GM19372 (cell line): ENCODE results near the gene CLEC11A.

Experiments
- ATAC-seq: cut with Tn5 transposase; IDR thresholded peaks from one replicate; pipeline ENCODE4 v1.9.1; 2021; ENCODE audit warnings: mild to moderate bottlenecking, low read depth, moderate library complexity; ENCODE audit not compliant: unreplicated experiment

CLEC11A gene

GRCh38 chr19:50703915-50704796, 19.0 kb upstream of the CLEC11A start:
- ATAC-seq, result no peak

DNA sequence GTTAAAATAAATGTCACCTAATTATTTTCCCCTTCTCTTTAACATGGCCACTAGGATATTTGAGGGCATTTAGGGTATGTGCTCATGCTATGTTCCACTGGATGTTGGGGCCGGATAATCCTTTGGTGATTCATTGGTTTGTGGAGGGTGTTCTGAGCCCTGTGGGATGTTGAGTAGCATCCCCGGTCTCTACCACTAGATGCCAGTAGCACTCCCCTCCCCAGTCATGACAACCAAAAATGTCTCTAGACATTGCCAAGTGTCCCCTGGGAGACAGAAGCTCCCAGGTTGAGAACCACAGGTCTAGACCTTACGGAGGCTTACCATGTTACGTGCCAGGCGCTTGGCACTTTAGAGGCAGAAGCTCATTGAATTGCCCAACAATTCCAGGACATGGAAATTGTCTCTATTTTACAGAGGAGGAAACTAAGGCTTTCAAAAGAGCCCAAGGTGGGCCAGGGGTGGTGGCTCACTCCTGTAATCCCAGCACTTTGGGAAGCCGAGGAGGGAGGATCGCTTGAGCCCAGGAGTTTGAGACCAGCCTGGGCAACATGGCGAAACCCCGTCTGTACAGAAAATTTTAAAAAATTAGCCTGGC, 17.6 kb upstream of the CLEC11A start:
- no peak for ATAC-seq

- ATAC-seq, result no peak
Measured at GRCh38 chr19:50706387-50706786, 16.8 kb upstream of the CLEC11A start.

GRCh38 chr19:50708179-50708879, 14.8 kb upstream of the CLEC11A start:
- ATAC-seq, result no peak

- no peak for ATAC-seq
Measured at GRCh38 chr19:50710094-50710493, 13.1 kb upstream of the CLEC11A start.

DNA sequence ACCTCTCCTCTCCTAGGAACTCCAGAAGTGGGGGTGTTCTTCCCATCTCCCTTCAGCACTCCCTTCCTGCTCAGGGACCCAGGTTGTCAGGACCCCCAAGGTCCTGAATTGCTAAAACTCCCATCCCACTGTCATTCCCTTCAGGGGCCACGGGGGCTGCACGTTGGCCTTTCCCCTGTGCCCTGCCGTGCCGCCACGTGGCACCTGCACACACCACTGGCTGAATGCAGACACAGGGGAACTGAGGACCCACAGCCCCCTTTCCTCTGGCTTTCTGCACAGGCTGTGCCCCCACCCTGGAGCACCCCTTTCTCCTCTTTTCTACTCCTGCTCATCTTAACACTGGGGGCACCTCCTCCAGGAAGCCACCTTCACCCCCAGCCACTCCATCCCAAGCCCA, 12.6 kb upstream of the CLEC11A start:
- ATAC-seq, result no peak

GRCh38 chr19:50711196-50711595, 12.0 kb upstream of the CLEC11A start:
- no peak for ATAC-seq

DNA sequence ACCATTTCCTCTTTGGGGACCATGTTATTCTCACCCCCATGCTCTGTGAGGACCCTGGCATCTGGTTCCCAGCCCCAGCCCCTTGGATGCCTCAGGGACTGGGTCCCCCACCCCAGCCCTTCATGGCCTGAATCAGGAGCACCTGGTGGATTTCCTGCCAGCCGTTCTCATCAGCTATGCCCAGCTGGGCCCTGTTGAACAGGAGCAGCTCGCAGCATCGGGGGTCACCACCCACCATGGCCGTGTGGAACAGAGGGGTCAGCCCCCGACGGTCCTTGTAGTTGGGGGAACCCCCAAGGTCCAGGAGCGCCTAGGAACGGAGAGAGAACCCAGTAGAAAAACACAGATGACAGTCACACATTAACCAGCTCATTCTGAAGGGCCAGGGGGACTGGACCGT, 11.4 kb upstream of the CLEC11A start:
- ATAC-seq, result no peak

DNA sequence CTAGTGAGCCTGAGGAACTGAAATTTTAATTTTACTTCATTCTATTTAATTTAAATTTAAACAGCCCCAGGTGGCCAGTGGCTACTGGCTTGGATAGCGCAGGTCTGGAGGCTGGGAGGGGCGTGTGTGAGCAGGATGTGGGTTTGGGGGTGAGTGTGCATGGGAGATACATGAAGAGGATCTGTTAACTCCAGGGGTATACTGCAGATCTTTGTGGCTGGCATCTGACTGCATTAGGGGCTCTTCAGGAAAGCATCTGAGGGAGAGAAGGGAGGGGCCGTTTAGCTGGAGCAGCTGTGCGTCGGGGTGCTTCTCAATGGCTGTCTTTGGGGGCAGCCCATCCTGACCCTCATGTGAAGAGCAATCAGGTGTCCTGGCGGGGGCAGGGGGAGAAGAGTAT, 10.3 kb upstream of the CLEC11A start:
- ATAC-seq, result no peak

DNA sequence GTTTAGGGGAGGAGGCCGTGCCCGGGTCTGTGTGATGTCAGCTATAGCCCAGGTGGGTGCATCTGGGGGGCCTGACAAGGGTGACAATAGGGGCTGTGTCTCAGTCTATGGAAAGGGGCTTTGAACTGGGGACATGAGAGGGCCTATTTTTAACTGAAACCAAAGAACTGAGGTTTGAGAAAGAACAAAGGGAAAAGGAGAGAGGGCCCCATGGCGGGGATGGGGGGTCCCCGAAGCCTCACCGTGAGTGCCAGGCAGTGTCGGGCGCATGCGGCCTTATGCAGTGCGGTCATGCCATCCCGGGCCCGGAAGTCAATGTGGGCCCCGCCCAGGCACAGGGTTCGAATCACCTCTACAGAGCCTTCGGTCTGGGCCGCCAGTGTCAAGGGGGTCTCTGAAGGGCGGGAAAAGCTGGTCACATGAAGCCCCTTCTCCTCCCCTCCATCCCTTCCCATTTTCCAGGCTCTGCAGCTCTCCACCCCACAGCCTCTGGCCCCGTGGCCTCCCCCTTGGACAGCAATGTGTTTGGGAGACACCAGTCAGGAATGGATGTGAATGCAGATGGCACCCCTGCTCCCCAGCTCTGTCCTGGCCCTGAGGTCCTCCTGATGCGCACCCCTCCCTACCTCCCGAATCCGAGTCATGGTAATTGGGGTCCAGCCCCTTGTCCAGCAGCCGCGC, 9.5 kb upstream of the CLEC11A start:
- no peak for ATAC-seq

GRCh38 chr19:50716178-50717025, 6.8 kb upstream of the CLEC11A start:
- no peak for ATAC-seq

DNA sequence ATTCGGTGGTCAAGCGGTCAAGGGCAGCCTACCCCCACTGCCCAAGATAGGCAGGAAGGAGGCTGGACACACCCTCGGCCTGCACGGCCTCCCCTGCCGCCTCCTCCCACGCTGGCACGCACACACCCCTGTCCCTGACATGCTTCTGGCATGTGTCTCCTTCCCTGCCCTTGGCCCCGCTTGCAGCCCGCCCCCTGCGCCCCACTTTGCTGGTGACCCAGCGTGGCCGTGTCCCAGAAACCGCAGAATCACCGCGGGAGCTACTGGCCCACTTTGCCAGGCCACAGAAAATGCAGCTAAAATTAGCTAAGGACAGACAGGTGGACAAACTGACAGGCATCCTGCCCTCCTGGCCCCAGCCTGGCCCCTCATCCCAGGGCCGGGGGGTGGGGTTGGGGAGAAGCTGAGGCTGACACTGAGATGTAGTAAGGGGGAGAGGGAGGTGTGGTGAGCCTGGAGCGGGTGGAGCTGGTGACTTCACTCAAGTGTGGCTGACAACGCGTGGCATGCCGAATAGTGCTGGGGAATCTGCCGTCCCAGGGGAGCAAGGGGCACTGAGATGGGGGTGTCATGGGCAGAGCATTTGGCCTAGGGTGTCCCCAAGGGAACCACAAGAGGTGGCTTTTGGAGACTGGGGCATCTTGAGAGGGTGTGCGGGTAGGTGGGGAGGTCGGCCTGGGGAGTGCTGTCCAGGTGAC, 6.0 kb upstream of the CLEC11A start:
- ATAC-seq, result no peak

- ATAC-seq, result no peak
Measured at GRCh38 chr19:50717891-50718254, 5.3 kb upstream of the CLEC11A start.

DNA sequence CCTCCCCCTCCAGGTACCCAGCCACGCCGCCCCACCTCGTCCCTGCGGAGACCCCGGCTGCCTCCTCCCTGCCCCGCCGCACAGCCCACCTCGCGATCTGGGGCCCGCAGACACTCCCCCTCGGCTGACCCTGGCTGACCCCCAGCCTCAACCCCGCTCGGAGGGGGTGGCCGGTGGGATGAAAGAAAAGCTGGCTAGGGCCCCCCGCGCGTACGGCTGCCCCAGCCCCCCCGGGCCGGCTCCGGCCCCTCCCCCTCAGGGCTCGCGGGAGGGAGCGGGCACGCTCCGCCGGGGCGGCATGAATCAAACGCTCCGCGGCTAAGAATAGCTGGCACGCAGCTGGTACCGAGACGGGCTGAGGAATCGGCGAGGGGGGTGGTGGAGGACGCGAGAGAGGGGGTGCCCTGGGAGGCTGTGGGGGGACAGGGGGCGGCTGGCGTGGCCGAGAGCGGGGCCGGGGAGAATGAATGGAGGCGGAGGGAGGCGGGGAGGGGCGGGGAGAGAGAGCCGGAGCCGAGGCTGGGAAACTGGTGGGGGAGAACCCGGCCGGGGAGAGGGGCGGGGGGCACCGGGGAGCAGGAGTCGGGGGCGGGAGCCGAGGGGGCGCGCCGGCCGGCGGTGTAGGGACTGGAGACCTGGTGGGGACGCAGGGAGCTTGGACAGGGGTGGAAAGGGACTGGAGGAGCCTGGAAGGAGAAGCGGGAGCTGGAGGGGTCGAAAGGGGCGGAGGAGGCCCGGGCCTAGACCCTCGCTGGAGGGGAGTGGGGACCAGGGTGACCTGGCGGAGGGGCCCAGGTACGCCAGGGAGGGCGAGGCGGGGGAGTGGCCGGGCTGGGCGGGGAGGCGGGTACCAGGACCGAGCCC, 4.7 kb upstream of the CLEC11A start:
- ATAC-seq, result no peak

DNA sequence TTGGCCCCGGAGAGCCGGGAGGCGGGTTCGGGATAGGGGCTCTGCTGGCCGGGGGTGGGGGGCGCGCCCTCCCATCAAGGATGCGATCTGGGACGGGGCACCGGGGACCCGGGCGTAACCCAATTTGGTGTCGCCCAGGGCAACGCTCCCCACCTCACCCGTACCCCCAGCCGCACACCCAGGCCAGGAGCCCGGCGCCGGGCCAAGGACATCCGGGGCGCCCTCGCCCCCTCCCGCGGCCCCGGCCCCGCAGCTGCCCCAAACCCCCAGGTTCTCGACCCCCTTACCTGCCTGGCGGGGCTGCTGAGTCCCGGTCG, 4.1 kb upstream of the CLEC11A start:
- ATAC-seq, result no peak

- ATAC-seq, result no peak
Measured at GRCh38 chr19:50719566-50719965, 3.6 kb upstream of the CLEC11A start, which contains the start of gene SHANK1. TSS of gene SHANK1 (minus strand) at chr19:50719802. CDS start at chr19:50716919, 2,883 bp downstream.

GRCh38 chr19:50720181-50720920, 2.8 kb upstream of the CLEC11A start:
- no peak for ATAC-seq

DNA sequence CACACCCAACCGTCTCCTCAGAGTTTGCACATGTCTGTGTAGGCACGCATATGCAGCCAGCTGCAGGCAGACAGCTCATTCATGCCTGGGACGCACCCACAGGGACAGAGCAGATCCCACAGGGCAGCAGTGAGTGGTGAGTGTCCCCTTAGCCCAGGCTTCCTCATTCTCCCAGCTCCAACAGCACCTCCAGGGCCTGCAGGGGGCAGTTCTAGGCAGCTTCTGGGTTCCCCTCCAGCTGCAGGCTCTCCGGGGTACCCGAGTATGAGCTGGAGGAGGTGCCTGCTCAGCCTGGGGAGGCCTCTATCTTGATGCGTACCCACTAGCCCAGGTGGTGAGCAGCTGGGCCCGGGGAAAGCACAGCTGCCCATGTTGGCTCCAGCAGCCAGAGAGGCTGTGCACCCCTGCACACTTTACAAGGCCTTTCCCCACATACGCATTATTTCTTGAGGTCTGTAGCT, 2.2 kb upstream of the CLEC11A start:
- no peak for ATAC-seq
